Thoracic aorta (tissue), 2 donors: Measurements from ENCODE around the gene CEP68. TPM values are rescaled to one million over a fixed set of nuclear protein-coding genes. Genes with fewer than 3 reads are reported as not detected.

ENCODE experiments used
- ATAC-seq: fragments of 150-250 bp; one replicate; pipeline ENCODE4 v1.8.0; 2017; ENCODE audit warnings: low read depth; ENCODE audit not compliant: insufficient number of reproducible peaks, low FRiP score
- DNase-seq: peaks from one replicate; pipeline ENCODE4 v3.0.0-alpha.2; 2020; ENCODE audit warnings: low spot score
- H3K27ac ChIP-seq, 2 donors: fragments of 200-600 bp; sonication (generic); 1 replicate in 1 of 2; 2 replicates in 1 of 2; pipeline ENCODE4 v1.5.1; 2016; ENCODE audit warnings: mild to moderate bottlenecking in 2 of 2, moderate library complexity in 2 of 2
- H3K27me3 ChIP-seq: fragments of 200-600 bp; sonication (generic); replicated peaks from 2 replicates; pipeline ENCODE4 v1.6.0; 2016; ENCODE audit warnings: mild to moderate bottlenecking; ENCODE audit not compliant: insufficient read depth
- H3K36me3 ChIP-seq: fragments of 200-600 bp; sonication (generic); one replicate; pipeline ENCODE4 v1.5.1; 2016
- H3K4me1 ChIP-seq, 2 donors: fragments of 200-600 bp; sonication (generic); 1 replicate in 1 of 2; 2 replicates in 1 of 2; pipeline versions ENCODE4 v1.5.1 to v1.6.0; 2016; ENCODE audit warnings: low read depth in 2 of 2, mild to moderate bottlenecking in 1 of 2; ENCODE audit not compliant: control insufficient read depth in 1 of 2
- H3K4me3 ChIP-seq: fragments of 200-600 bp; sonication (generic); 2 replicates; pipeline ENCODE4 v1.5.1; 2016; ENCODE audit warnings: mild to moderate bottlenecking
- H3K9me3 ChIP-seq: fragments of 200-600 bp; sonication (generic); 2 replicates; pipeline ENCODE4 v1.5.1; 2016
- CTCF ChIP-seq: fragments of 200-600 bp; sonication (generic); IDR thresholded peaks from one replicate; pipeline ENCODE4 v1.5.1; 2019; ENCODE audit warnings: antibody characterized with exemption
- total RNA-seq, 2 donors: library from RNA; depleted of rRNA; stranded (reverse); fragments of >200 nt; gene quantifications; one replicate each; pipeline versions ENCODE4 v1.1.0 to v1.2.3, GENCODE V29; 2016

The CEP68 gene
- total RNA-seq, 2 donors from 2014 or later: 28.8 to 31.3 TPM

GRCh38 chr2:65077898-65078297, 21.7 kb downstream of the CEP68 start:
- Histone ChIP-seq H3K4me1 (peaks cover 27 to 51% of the 10 kb centered on the region in 2 donors), H3K27ac (no peak overlapping the region), H3K4me3 (no peak overlapping the region), H3K9me3 (no peaks in the 10 kb centered on the region), H3K27me3 (no peaks in the 10 kb centered on the region), H3K36me3 (peaks cover 18% of the 10 kb centered on the region)
- no peak for TF ChIP-seq CTCF
- no peak for ATAC-seq
- no peak for DNase-seq

- peaks cover 25% of the 10 kb centered on the region for H3K36me3 ChIP-seq
- DNase-seq: no peak
- H3K27ac ChIP-seq: no peak overlapping the region
These were observed 22.8 kb downstream of the CEP68 start for GRCh38 chr2:65079017-65079416.

GRCh38 chr2:65081232-65081685, 25.0 kb downstream of the CEP68 start:
- Histone ChIP-seq H3K4me3 (no peak overlapping the region), H3K27ac (no peak overlapping the region), H3K27me3 (no peaks in the 10 kb centered on the region), H3K9me3 (no peaks in the 10 kb centered on the region), H3K4me1 (peaks cover 10 to 20% of the 10 kb centered on the region in 2 donors), H3K36me3 (peaks cover 43% of the 10 kb centered on the region)
- TF ChIP-seq CTCF: no peak
- ATAC-seq: no peak
- no peak for DNase-seq

More at GRCh38 chr2:65079017-65079416, 22.8 kb downstream of the CEP68 start:
- no peak overlapping the region for H3K4me3 ChIP-seq
- H3K27me3 ChIP-seq: no peaks in the 10 kb centered on the region
- no peak for ATAC-seq
- peaks cover 27 to 43% of the 10 kb centered on the region in 2 donors for H3K4me1 ChIP-seq
- no peak for TF ChIP-seq CTCF
- no peaks in the 10 kb centered on the region for H3K9me3 ChIP-seq

GRCh38 chr2:65085148-65085547, 28.9 kb downstream of the CEP68 start:
- no peaks in the 10 kb centered on the region for H3K9me3 ChIP-seq
- H3K27ac ChIP-seq: no peak overlapping the region
- ATAC-seq (no peak), DNase-seq (no peak)
- no peaks in the 10 kb centered on the region for H3K27me3 ChIP-seq
- H3K4me3 ChIP-seq: no peak overlapping the region
- TF ChIP-seq CTCF: no peak
- peaks cover 34% of the 10 kb centered on the region for H3K36me3 ChIP-seq
- peaks cover 4 to 27% of the 10 kb centered on the region in 2 donors for H3K4me1 ChIP-seq

GRCh38 chr2:65092791-65093190, 36.6 kb downstream of the CEP68 start:
- no peak overlapping the region for H3K27ac ChIP-seq
- peaks cover 4 to 19% of the 10 kb centered on the region in 2 donors for H3K4me1 ChIP-seq
- ATAC-seq: no peak
- no peak for DNase-seq
- H3K27me3 ChIP-seq: no peaks in the 10 kb centered on the region
- no peak overlapping the region for H3K4me3 ChIP-seq
- no peaks in the 10 kb centered on the region for H3K9me3 ChIP-seq
- no peak for TF ChIP-seq CTCF
- H3K36me3 ChIP-seq: peaks cover 15% of the 10 kb centered on the region
